NCI-H345 treated with DMSO at 0.1 percent for 48 hours (cell line): ENCODE measurements around the gene ORMDL2.

Experiments used
- DNase-seq: peaks from one replicate; lab custom pipeline; 2025; ENCODE audit not compliant: unreplicated experiment; lab: John Stamatoyannopoulos, UW

Gene ORMDL2

DNA sequence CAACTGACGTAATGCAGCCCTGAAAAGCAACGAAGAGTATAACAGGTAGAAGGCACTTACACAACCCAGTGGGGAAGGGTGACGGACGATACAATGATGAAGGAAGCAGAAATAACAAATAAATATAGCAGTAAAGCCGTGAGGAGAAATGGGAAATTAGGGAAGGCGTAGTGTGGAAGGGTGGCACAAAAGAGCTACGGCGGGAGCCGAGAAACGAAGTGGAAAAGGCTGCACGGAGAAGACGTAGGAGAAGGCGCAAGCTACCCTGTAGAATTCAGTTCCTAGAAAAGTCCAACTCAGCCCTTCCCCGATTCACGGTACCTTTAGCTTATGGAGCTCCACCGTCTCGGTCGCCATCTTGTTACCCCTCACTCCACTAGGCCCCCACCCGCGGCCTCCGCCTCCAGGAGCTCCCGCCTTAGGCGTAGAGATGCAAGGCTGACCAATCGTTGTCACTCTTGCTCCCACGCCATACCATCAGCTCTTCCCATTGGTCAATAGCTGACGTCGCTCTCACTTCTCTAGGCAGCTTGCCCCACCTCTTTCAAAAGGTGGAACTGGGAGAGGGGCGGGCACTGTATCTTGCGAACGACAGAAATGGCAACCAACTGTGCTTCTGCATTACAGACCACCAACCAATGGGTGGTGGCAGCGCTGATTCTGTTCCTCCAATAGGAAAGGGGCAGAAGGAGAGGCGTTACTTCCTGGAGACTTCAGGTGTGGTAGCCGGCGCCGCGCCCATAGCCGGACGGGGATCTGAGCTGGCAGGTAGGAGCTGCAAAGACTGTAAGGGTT is at the start of gene ORMDL2, which contains the start of gene SARNP:
Gene ORMDL2 (plus strand): TSS at position 697 of the 795 bp plus-strand sequence. CDS start 959 bp downstream, outside the sequence.
Gene SARNP (minus strand): TSS at position 380 of the 795 bp plus-strand sequence. CDS start 23 bp downstream, at position 357.
- peak; percentile 100 for DNase-seq

DNA sequence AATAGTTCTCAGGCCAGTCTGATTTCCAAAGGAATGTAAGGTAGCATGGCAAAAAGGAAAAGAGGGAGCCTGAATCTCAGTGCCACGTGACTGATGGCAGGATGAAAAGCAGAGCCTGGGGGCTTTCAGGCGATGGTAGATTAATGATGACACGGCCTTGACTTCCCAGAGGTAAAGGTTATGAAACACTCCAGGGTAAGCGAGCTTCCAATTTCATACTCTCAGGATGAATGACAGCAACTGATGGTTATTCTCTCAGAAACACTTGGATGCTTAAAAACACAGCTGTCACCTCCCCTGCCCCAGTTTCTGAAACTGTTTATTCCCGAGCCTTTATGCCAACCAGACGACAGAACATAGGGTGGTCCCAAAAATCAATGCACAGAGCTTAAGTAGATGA is 46.1 kb upstream of the ORMDL2 start:
- no peak for DNase-seq

DNA sequence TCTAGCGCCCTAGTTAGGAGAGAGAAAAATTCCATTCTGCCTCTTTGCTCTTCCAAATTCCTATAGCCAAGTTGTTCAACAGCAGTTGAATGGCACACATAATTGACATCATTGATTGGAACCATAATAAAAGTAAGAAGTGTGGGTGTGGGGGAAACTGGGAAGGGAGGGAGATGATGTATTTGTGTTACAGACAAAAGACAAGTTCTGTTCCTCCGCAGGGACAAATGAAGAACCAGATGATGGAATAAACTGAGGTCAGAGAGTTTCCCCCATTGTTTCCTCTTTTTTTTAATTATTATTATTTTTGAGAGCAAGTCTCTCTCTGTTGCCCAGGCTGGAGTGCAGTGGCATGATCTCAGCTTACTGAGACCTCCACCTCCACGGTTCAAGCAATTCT is 40.0 kb upstream of the ORMDL2 start:
- no peak for DNase-seq

DNA sequence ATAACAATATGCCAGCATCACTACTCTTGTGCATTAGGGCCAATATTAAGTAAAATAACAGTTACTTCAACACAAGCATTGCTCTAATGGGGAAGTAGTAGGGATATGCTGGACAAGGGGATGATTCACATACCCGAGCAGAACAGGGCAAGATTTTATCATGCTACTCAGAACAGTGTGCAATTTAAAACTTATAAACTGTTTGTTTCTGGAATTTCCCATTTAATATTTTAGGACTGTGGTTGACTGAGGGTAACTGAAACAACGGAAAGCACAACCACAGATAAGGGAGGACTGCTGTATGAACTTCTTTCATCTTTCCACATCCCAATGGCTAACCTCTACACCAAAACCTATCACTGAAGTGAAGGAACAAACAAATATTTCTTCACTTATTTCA is 37.2 kb upstream of the ORMDL2 start:
- DNase-seq = no peak

- DNase-seq = no peak
These were observed 29.3 kb upstream of the ORMDL2 start for GRCh38 chr12:55788546-55788945.

GRCh38 chr12:55789171-55789570 is 28.7 kb upstream of the ORMDL2 start:
- DNase-seq = no peak

- no peak for DNase-seq
These were observed 27.9 kb upstream of the ORMDL2 start for GRCh38 chr12:55789893-55790292.

DNA sequence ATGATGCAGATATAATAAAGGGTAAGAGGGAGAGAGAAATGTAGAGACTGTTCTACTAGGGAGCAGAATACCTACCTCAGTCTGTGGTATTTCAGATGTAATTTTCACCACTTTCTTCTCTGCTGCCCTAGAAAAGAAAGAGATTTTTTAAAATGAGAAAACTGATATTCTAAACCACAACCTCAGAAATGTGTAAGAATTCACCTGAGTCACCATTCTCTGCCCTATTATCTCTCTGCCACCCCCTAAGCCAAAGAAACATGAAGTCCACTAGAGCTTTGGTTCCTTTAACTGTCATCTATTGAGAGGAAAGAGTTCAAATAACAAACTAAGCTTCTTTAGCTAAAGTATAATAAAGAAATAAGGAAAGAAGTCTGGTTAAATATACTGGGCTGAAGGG is 21.9 kb upstream of the ORMDL2 start:
- no peak for DNase-seq

GRCh38 chr12:55797068-55797467 is 20.8 kb upstream of the ORMDL2 start:
- no peak for DNase-seq

GRCh38 chr12:55797550-55797949 is 20.3 kb upstream of the ORMDL2 start:
- no peak for DNase-seq

GRCh38 chr12:55806982-55807381 is 10.9 kb upstream of the ORMDL2 start:
- no peak for DNase-seq

DNA sequence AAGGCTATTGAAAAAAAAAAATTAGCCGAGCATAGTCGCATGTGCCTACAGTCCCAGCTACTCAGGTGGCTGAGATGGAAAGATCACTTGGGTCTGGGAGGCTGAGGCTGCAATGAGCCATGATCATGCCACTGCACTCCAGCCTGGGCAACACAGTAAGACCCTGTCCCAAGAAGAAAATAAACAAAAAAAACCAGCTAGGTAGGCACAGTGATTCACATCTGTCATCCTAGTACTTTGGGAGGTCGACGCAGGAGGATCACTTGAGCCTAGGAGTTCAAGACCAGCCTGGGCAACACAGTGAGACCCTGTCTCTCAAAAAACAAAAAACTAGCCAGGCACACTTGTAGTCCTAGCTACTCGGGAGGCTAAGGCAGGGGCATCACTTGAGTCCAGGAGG is 8.6 kb upstream of the ORMDL2 start:
- no peak for DNase-seq

GRCh38 chr12:55812088-55812487 is 5.8 kb upstream of the ORMDL2 start:
- no peak for DNase-seq

- DNase-seq = no peak
These were observed 3.6 kb upstream of the ORMDL2 start for GRCh38 chr12:55814257-55814656.

GRCh38 chr12:55815473-55815872 is 2.4 kb upstream of the ORMDL2 start:
- no peak for DNase-seq

- no peak for DNase-seq
These were observed 928 bp upstream of the ORMDL2 start for GRCh38 chr12:55816881-55817344.

- DNase-seq = no peak
These were observed 393 bp downstream of the ORMDL2 start for GRCh38 chr12:55818140-55818728.

DNA sequence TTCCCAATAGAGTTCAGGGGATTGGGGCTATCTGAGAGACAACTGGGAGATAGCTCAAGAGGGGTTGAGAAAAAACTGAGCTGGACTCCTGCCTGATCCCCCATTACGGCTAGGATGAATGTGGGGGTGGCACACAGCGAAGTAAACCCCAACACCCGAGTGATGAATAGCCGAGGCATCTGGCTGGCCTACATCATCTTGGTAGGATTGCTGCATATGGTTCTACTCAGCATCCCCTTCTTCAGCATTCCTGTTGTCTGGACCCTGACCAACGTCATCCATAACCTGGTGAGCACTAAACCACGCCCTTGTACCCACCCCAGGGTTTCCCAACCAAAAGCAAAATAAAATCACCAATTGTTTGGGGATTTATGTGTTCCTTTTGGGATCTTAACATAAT is 1.0 kb downstream of the ORMDL2 start:
- DNase-seq = no peak

GRCh38 chr12:55820679-55821078 is 2.8 kb downstream of the ORMDL2 start:
- no peak for DNase-seq

GRCh38 chr12:55822228-55822627 is 4.4 kb downstream of the ORMDL2 start:
- no peak for DNase-seq

GRCh38 chr12:55823419-55823818 is 5.6 kb downstream of the ORMDL2 start:
- DNase-seq = no peak

- DNase-seq = no peak
These were observed 6.9 kb downstream of the ORMDL2 start for GRCh38 chr12:55824726-55825125.
